ENCODE measurements around the gene SLC13A4.

Gene SLC13A4

DNA sequence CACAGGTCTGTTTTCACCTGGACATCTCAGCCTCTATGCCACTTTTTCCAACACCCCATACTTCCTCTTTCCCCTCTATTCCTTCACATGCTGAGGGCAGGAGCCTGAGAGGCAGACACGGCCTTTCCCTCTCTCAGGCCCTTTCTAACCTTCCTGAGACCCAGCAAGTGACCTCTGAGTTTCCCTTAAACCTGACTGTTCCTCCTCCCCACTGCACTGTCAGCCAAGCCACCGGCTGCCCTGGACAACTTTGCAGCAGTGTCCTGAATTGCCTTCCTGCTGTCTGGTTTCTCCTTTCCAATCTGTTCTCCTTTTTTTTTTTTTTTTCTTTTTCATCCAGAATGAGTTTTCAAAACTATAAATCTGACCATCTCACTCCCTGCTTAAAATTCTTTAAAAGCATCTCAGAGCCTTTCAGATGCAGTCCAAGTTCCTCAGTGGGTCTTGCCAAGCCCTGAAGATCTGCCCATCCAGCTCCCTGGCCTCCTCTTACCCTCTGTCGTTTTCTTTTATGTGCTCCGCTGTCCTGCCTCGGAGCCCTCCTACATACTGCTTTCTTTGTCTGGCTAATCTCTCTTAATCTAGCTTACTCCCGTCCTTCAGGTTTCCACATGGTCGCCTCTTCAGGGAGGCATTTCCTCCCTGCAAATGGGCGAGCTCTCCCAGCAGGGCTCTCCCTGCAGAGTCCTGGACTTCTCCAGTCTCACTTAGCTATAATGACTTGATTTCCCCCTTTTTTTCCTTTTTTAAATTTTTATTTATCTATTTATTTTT lies 30.5 kb downstream of the SLC13A4 start:
- TF ChIP-seq TAF1 (IDR thresholded peaks at IDR 0.05; ENCODE audit: borderline replicate concordance, insufficient read depth, low read length), result no peak
- TF ChIP-seq, protein P1, sequence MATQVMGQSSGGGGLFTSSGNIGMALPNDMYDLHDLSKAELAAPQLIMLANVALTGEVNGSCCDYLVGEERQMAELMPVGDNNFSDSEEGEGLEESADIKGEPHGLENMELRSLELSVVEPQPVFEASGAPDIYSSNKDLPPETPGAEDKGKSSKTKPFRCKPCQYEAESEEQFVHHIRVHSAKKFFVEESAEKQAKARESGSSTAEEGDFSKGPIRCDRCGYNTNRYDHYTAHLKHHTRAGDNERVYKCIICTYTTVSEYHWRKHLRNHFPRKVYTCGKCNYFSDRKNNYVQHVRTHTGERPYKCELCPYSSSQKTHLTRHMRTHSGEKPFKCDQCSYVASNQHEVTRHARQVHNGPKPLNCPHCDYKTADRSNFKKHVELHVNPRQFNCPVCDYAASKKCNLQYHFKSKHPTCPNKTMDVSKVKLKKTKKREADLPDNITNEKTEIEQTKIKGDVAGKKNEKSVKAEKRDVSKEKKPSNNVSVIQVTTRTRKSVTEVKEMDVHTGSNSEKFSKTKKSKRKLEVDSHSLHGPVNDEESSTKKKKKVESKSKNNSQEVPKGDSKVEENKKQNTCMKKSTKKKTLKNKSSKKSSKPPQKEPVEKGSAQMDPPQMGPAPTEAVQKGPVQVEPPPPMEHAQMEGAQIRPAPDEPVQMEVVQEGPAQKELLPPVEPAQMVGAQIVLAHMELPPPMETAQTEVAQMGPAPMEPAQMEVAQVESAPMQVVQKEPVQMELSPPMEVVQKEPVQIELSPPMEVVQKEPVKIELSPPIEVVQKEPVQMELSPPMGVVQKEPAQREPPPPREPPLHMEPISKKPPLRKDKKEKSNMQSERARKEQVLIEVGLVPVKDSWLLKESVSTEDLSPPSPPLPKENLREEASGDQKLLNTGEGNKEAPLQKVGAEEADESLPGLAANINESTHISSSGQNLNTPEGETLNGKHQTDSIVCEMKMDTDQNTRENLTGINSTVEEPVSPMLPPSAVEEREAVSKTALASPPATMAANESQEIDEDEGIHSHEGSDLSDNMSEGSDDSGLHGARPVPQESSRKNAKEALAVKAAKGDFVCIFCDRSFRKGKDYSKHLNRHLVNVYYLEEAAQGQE (IDR thresholded peaks at IDR 0.05; ENCODE audit: insufficient read depth in 1 of 2, low read depth in 2 of 2, low read length in 2 of 2), result no peak
- TF ChIP-seq FOXP2 (optimal IDR thresholded peaks at IDR 0.05; ENCODE audit: borderline replicate concordance, extremely low read depth, extremely low read length, insufficient read depth), result no peak
- TF ChIP-seq POLR2AphosphoS5 (IDR thresholded peaks at IDR 0.05; ENCODE audit: low read depth, low read length), result no peak
- no peak for TF ChIP-seq SIN3A (IDR thresholded peaks at IDR 0.05; ENCODE audit: borderline replicate concordance, insufficient read depth, low read length)

DNA sequence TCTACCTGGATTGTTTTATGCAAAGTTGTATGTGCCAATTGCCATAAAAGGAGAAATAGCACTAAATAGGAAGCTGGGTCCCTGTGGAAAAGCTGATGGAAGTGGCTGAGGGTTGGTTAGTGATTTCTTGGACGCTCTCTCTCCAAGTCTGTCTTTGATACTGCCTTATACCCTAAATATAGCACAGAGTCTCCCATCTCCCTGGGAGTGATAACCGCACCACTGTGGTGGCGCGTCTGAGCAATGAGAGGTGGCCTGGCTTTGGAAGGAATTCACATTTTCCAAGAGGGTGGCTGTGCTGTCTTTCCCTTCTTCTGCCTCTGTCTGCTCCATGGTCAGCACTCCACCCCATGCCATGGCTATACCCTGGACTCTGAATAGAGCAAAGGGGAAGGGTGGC lies 34.4 kb downstream of the SLC13A4 start:
- no peak for TF ChIP-seq POLR2AphosphoS5 (IDR thresholded peaks at IDR 0.05; ENCODE audit: low read depth, low read length)
- no peak for TF ChIP-seq SIN3A (IDR thresholded peaks at IDR 0.05; ENCODE audit: borderline replicate concordance, insufficient read depth, low read length)
- no peak for TF ChIP-seq TAF1 (IDR thresholded peaks at IDR 0.05; ENCODE audit: borderline replicate concordance, insufficient read depth, low read length)
- TF ChIP-seq, protein P1 (IDR thresholded peaks at IDR 0.05; ENCODE audit: insufficient read depth in 1 of 2, low read depth in 2 of 2, low read length in 2 of 2), result no peak

DNA sequence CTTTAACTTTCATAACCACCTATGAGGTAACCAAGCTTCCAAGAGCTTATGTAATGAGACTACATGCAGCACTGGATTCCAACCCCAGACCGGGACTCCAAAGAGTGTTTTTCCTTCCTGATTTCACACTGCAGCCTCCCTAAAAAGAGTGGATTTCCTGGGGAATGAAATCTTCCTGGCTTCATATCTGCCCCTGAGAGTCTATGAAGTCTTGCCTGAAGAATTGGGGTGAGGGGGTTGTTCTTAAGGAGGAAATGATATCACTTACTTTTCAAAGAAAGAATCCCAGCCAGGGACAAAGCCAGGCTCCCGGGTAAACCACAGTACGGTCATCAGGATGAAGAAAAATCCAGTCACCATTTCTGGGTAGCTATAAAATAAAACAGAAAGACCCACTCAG lies 35.9 kb downstream of the SLC13A4 start:
- TF ChIP-seq POLR2AphosphoS5 (IDR thresholded peaks at IDR 0.05; ENCODE audit: low read depth, low read length) (no peak), TAF1 (IDR thresholded peaks at IDR 0.05; ENCODE audit: borderline replicate concordance, insufficient read depth, low read length) (no peak), FOXP2 (optimal IDR thresholded peaks at IDR 0.05; ENCODE audit: borderline replicate concordance, extremely low read depth, extremely low read length, insufficient read depth) (no peak), SIN3A (IDR thresholded peaks at IDR 0.05; ENCODE audit: borderline replicate concordance, insufficient read depth, low read length) (no peak)
- TF ChIP-seq, protein P1 (IDR thresholded peaks at IDR 0.05; ENCODE audit: insufficient read depth in 1 of 2, low read depth in 2 of 2, low read length in 2 of 2), result no peak

DNA sequence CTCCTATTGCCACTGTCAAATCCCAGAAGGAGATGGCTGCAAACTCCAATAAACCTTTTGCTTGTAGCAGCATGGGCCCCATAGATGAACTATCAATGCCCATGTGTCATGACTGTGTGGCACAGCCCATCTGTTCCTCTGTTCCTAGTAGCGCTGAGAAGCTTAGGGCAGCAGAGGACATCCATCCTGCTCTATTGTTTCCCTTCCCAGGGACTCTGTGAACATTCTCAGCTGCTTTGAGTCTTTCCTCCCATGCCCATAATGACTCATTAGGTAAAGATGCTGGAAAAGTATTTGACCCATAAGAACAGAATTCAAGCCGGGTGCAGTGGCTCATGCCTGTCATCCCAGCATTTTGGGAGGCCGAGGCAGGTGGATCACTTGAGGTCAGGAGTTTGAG lies 37.4 kb downstream of the SLC13A4 start:
- TF ChIP-seq, protein P1 (IDR thresholded peaks at IDR 0.05; ENCODE audit: insufficient read depth in 1 of 2, low read depth in 2 of 2, low read length in 2 of 2), result no peak
- no peak for TF ChIP-seq POLR2AphosphoS5 (IDR thresholded peaks at IDR 0.05; ENCODE audit: low read depth, low read length)
- no peak for TF ChIP-seq TAF1 (IDR thresholded peaks at IDR 0.05; ENCODE audit: borderline replicate concordance, insufficient read depth, low read length)
- no peak for TF ChIP-seq FOXP2 (optimal IDR thresholded peaks at IDR 0.05; ENCODE audit: borderline replicate concordance, extremely low read depth, extremely low read length, insufficient read depth)
- no peak for TF ChIP-seq SIN3A (IDR thresholded peaks at IDR 0.05; ENCODE audit: borderline replicate concordance, insufficient read depth, low read length)
